Measurements from ENCODE around the gene KCNC1. TPM values are rescaled to one million over a fixed set of nuclear protein-coding genes. Genes with fewer than 3 reads are reported as not detected.

The KCNC1 gene
- total RNA-seq, 2 donors from 2014 or later, result 0.19 to 0.37 TPM

DNA sequence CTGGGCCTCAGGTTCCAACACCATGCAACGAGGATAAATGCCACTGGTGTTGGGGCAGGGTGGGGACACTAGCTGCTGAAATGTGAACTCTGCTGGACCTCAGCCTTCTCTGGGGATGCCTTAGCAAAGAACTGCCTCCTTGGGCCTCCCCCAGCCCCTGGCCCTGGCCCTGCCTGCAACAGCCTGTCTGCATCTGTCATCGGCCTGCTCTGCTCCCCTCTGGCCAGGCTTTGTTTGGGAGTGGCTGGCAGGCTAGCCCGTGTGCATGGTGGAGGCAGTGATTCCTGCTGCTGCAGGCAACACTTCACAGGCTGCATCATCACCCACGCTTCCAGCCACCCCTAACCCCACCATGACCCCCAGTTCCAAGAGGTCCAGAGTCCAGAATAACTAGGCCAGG is 26.8 kb upstream of the KCNC1 start:
- H3K9ac ChIP-seq (ENCODE audit: low read depth in 2 of 2, low read length in 2 of 2), result no peak overlapping the region
- H3K36me3 ChIP-seq, result no peaks in the 10 kb centered on the region
- intact Hi-C loops (cut with DNase I), result no loop called here
- TF ChIP-seq, protein P1, sequence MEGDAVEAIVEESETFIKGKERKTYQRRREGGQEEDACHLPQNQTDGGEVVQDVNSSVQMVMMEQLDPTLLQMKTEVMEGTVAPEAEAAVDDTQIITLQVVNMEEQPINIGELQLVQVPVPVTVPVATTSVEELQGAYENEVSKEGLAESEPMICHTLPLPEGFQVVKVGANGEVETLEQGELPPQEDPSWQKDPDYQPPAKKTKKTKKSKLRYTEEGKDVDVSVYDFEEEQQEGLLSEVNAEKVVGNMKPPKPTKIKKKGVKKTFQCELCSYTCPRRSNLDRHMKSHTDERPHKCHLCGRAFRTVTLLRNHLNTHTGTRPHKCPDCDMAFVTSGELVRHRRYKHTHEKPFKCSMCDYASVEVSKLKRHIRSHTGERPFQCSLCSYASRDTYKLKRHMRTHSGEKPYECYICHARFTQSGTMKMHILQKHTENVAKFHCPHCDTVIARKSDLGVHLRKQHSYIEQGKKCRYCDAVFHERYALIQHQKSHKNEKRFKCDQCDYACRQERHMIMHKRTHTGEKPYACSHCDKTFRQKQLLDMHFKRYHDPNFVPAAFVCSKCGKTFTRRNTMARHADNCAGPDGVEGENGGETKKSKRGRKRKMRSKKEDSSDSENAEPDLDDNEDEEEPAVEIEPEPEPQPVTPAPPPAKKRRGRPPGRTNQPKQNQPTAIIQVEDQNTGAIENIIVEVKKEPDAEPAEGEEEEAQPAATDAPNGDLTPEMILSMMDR (IDR thresholded peaks at IDR 0.05), result no peak
- DNase-seq, result no peak
- no peaks in the 10 kb centered on the region for H3K27me3 ChIP-seq
- no peak overlapping the region for H3K27ac ChIP-seq
- no peak overlapping the region for H3K4me3 ChIP-seq
- H3K9me3 ChIP-seq, result no peaks in the 10 kb centered on the region
- H3K4me1 ChIP-seq, result no peaks in the 10 kb centered on the region

DNA sequence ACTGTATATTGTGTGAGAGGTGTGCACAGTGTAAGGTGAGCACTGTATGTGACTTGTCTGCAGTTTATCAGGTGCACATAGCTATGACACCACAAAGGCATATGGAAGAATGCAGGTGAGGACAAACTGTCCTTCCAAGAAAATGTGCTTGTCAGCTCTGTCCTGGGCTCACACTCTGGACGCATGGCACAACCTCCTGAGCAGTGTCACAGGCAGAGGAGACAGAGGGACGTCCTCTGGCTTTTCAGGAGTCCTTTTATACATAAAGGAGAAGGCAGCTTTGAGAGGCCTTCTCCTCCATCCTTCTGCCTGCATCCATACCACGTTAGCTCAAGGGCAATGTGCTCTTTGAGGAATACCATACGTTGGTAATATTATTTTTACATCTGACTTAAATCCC is 22.7 kb upstream of the KCNC1 start:
- Histone ChIP-seq H3K27me3 (no peaks in the 10 kb centered on the region), H3K36me3 (no peaks in the 10 kb centered on the region), H3K4me1 (no peaks in the 10 kb centered on the region), H3K9me3 (no peaks in the 10 kb centered on the region), H3K27ac (no peak overlapping the region), H3K4me3 (no peak overlapping the region), H3K9ac (ENCODE audit: low read depth in 2 of 2, low read length in 2 of 2) (no peak overlapping the region)
- TF ChIP-seq, protein P1 (IDR thresholded peaks at IDR 0.05), result no peak
- intact Hi-C loops (cut with DNase I), result no loop called here
- DNase-seq, result no peak

DNA sequence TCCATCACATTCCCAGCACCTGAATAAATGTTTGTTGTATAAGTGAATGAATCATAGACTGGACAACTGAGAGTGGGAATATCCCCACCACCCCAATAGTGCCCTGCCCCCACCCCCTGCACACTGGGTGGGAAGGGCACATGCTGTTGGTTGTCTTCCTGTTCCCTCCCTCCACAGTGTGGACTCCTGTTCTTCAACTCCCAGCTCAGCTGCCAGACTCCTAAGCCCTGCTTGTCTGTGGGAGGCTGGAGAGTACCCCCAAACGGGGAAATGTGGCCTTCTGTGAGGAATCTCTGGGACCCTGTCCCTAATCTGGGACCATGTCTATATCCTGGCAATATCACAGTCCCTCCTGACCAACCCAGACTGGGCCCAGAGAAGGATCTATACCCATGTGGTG is 20.7 kb upstream of the KCNC1 start:
- Histone ChIP-seq H3K9ac (ENCODE audit: low read depth in 2 of 2, low read length in 2 of 2) (no peak overlapping the region), H3K27me3 (peaks cover 3% of the 10 kb centered on the region), H3K9me3 (no peaks in the 10 kb centered on the region), H3K4me1 (no peaks in the 10 kb centered on the region), H3K4me3 (no peak overlapping the region), H3K27ac (no peak overlapping the region), H3K36me3 (no peaks in the 10 kb centered on the region)
- TF ChIP-seq, protein P1 (IDR thresholded peaks at IDR 0.05), result no peak
- DNase-seq, result no peak
- intact Hi-C loops (cut with DNase I), result no loop called here

GRCh38 chr11:17714356-17714854 is 20.2 kb upstream of the KCNC1 start:
- Histone ChIP-seq H3K27ac (no peak overlapping the region), H3K9me3 (no peaks in the 10 kb centered on the region), H3K36me3 (no peaks in the 10 kb centered on the region), H3K9ac (ENCODE audit: low read depth in 2 of 2, low read length in 2 of 2) (no peak overlapping the region), H3K4me1 (no peaks in the 10 kb centered on the region), H3K4me3 (no peak overlapping the region), H3K27me3 (peaks cover 9% of the 10 kb centered on the region)
- intact Hi-C loops (cut with DNase I), result no loop called here
- TF ChIP-seq, protein P1 (IDR thresholded peaks at IDR 0.05), result no peak
- DNase-seq, result no peak

- DNase-seq, result no peak
- no peak overlapping the region for H3K27ac ChIP-seq
- H3K9ac ChIP-seq (ENCODE audit: low read depth in 2 of 2, low read length in 2 of 2), result no peak overlapping the region
- intact Hi-C loops (cut with DNase I), result no loop called here
- no peaks in the 10 kb centered on the region for H3K9me3 ChIP-seq
- no peak overlapping the region for H3K4me3 ChIP-seq
- TF ChIP-seq, protein P1 (IDR thresholded peaks at IDR 0.05), result no peak
- H3K36me3 ChIP-seq, result no peaks in the 10 kb centered on the region
- H3K4me1 ChIP-seq, result no peaks in the 10 kb centered on the region
- H3K27me3 ChIP-seq, result peaks cover 13% of the 10 kb centered on the region
Measured at GRCh38 chr11:17714870-17715269, 19.7 kb upstream of the KCNC1 start.
